Stromal cell of bone marrow (primary cell): ENCODE results near the gene EYA2.

Experiments
- DNase-seq: peaks from one replicate; pipeline ENCODE4 v3.0.0-alpha.2; 2012; ENCODE audit warnings: low read depth

The EYA2 gene

DNA sequence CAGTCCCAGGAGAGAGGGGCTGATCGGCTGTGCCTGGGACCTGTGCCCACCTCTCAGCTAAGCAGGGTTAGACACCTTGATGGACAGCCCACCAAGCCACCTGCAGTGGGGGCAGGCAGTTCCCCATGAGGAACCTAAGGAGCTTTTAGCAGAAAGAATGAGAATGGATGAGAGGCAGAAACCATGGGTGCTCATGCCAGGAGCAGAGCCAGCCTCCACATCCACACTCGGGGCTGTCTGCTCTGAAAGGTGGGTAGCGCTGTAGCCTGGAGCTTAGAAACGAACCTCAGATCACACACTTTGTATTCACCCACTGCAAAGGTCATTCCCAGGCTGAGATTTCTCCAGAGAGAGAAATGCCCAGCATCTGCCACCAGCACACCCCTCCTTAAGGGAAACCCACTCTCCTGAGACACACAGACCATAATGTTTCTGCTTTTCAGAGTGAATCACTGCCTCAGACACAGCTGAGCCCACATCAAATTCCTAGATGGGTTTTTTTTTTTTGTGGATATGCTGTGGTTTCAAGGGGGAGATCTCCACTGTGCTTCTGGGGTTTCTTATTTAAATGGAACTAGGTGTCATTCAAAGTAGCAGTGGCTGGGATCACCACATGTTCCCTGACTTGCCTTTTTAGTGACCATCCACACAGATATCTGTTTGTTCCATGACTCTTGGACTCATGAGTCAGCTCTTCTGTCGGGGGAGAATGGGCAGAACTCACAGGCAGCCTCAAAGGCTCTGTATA is 218.9 kb downstream of the EYA2 start:
- DNase-seq: peak; percentile 45

DNA sequence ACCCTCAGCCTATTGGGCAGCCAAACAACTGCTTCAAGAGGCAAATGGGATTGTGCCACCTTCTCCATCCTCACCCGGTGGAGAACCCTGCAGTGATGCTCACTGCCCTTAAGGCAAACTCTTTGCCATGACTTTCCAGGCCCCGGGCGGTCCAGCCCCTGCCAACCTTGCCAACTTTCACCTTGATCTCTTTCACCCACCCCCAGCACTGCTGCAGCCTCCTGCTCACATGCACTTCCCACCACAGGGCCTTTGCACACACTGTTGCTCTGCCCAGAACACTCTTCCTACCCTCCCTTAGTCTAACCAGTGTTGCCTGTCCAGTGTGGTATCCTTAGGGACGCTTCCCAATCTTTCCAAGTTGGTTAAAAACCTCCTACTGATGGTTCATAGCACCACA is 221.1 kb downstream of the EYA2 start:
- DNase-seq: no peak

DNA sequence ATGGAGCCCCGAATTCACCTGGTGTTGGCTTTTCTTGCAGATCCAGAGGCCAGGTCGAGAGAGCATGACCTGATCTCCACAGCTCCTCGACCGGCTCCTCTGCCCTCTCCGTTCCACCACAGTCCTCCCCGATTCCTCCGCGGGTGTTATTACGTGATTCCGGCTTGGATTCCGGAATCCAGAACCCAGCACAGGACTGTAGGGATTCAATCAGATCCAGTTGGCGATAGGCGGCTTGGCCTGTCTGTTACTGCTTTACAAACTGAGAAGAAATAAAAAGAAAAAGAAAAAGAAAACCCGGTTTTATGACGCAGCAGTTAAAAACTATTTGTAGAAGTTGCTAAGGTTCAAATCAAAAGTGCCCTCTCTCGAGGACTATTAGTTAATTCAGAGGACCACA is 222.7 kb downstream of the EYA2 start:
- DNase-seq: no peak

- DNase-seq: no peak
These were observed 223.1 kb downstream of the EYA2 start for GRCh38 chr20:47117773-47118172.

- no peak for DNase-seq
These were observed 223.6 kb downstream of the EYA2 start for GRCh38 chr20:47118206-47118605.

DNA sequence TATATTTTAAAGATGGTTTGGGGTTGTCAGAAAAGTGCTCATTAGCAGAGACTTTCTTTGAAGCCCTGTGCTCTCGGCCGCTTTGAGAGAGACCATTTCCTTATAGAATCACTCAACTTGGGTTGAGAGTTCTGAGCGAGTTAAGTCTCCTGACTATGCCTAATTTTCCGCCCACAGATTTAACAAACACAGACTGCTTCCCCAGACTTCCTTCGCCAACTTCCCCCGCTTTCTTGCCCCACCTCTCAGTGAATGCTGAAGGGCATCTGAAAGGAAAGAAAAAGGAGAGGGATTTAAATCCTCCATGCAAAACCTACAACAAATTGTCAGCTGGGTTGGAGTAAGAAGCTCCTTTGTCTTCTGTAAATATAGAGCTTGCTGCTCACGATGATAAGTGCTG is 224.0 kb downstream of the EYA2 start:
- DNase-seq: no peak

GRCh38 chr20:47120346-47120936 is 225.8 kb downstream of the EYA2 start:
- DNase-seq: no peak

DNA sequence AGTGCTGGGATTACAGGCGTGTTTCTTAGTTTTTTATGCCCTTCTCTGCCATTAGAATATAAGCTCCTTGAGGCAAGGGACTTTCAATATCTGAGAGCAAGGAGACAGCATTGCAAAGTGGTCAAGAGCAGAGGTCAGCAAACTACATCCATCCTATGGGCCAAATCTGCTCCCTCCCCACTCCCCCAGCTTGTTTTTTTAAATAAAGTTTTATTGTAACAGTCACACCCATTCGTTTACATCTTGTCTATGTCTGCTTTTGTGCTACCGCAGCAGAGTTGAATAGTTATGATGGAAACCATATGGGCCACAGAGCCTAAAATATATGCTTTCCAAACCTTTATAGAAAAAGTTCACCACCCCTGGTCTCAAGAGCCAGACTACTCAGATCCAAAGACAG is 227.9 kb downstream of the EYA2 start:
- DNase-seq: no peak

- no peak for DNase-seq
These were observed 229.6 kb downstream of the EYA2 start for GRCh38 chr20:47124181-47124717.

GRCh38 chr20:47125508-47125757 is 230.8 kb downstream of the EYA2 start:
- DNase-seq: no peak

DNA sequence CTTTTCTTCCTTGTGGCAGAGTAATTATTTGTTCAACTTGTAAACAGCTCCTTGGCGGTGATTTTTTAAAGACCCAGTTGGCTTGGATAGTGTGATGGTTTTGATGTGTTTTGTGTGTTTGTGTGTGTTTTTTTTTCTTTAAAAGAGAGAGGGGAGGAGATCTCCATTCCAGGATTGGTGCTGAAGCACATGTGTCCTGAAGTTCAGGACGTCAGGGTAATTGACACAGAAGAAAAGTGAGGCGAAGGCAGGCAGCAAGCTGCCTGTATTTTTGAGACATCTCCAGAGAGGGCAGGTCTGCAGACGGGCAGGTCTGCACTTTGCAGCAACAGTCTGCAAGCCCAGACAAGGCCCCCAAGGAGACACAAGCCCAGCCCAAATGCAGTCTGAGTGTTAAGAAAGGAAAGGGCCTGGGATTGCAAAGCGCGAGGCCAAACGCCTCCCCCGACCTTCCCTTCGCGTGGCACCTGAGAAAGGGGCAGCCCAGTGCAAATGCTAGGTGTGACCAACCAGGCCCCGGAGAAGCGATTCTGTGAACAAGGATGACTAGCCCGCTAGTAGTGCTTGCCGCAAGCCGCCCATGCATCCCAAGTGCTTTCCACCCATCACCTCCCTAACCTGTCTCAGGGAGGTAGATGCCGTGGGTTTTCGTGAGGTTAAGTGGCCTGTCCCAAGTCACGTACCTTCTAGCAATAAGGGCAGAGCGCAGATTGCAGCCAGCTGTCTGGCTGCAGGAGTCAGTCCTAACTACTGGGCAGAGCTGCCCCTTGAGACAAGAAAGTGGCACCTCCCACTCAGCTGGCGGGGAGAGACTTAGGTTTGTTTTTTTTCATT is 231.3 kb downstream of the EYA2 start:
- no peak for DNase-seq

DNA sequence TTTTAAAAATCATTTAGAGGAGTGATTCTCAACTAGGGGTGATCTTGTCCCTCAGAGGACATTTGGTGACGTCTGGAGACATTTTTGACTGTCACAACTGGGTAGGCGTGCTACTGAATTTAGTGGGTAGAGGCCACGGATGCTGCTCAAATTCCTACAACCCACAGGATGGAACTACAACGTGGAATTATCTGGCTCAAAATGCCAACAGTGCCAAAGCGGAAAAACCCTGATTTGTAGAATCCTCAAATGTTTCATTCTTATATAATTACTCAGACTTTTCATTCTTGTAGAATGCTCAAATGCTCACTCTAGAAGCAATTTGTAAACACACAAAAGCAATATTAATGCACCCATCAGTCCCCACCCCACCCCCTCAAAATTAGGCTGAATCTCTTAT is 232.1 kb downstream of the EYA2 start:
- DNase-seq: no peak

DNA sequence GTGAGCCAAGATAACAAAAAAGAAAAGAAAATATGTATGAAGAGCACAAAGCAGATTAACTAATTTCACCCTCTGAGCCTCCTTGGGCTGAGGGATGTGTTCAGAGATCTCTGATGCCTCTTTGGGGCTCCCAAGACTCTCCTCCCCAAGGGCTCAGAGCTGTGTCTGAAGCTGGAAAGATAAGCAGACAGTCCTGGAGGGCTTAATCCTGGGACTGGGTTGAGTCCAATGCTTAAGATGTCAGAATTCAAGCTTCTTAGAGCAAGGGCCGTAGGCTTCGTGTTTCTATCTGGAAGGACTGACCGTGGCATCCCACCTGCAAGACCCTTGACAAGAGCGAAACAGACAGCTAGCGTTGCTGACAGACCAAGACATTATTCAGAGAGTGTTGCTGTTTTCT is 232.9 kb downstream of the EYA2 start:
- DNase-seq: no peak

DNA sequence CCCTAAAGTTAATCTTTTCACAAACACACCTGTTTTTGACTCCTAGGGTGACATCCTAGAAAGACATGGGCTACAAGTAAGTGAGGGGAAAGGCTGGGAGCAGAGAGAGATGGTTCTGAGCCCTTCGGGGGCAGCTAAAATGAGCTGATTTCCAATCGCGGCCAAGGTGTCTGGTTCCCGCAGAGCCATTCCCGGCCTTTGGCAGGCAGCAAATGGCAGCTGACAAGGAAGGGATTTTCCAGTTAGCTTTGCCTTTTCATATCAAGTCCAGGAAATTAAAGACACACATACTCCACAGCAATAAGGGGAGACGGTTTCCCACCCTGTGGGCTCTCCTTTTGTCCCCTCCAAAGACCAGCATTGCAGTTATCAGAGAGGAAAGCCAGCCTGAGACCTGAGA is 233.4 kb downstream of the EYA2 start:
- DNase-seq: no peak

DNA sequence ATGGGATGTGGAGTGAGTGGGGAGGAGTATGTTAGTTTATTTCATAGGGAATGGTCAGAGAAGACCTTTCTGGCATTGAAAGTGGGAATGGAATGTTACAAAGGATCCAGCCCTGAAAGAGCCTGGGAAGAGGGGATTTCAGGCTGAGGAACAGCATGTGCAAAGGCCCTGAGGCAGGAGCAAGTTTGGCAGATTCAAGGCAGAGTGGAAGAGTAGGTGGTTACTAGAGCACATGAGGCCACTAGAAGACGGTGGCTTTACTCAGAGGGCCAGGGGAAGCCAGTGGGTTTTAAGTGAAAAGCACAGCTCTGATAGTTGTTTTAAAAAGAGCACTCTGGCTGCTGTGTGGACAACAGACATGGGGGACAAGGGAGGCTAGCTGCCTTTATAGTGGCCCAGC is 234.7 kb downstream of the EYA2 start:
- no peak for DNase-seq

DNA sequence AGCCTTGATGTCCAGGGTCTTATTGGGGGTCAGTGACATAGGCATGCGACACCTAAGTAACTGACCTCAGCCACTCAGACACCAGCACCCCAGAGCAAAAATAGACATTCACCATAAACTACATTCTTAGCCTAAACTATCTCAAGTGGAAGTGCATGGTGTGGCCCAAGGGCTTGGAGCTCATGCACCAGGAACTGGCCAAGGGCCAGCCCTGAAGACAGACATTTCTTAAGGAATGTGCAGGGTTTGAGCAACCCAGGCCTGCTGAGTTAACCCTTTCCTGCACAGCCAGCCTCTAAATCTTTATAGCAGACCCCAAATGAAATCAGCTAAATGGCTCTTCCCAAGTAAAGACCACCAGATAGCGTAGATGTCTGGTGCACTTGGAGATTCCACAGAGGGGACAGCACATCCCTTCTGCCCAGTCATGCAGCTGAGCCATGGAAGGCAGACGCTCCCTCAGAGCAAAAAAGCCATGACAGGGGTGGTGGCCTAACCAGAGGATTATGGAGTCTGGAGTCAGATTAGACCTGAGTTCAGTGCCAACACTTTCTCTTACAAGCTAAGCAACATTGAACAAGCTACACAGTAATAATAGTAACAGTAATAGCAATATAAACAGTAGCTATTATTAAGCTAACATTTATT is 239.3 kb downstream of the EYA2 start:
- DNase-seq: peak; percentile 21

- no peak for DNase-seq
These were observed 242.1 kb downstream of the EYA2 start for GRCh38 chr20:47136782-47137181.

GRCh38 chr20:47137231-47137870 is 242.7 kb downstream of the EYA2 start:
- no peak for DNase-seq

DNA sequence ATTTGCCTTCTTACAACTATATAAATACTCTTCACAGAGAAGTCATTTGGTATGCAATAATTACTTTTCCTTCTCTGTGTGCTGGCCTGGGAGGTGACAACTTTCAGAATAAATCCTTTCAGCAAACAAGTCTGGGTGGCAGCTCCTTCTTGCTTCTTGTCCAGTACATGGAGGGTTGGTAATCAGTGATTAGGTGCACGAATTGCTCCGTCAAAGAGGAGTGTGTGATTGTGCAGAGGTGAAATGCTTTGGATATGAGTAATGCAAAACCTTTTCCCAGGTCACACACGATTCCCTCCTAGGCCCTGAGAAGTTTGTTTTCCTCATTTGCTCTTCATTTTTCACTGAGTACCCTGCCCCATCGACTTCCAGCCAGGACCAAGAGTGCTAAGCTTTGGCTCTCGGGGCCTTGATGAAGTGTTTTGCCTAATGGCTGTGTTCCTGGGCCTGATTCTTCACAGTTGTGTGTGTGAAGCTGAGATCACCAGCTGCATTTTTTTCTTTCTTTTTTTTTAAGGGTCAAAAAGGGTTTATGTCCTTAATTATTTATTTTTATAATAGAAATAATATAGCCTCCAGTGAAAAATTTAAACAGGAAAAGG is 245.4 kb downstream of the EYA2 start:
- DNase-seq: no peak

GRCh38 chr20:47141350-47141921 is 246.8 kb downstream of the EYA2 start:
- DNase-seq: no peak
